A549 (cell line): ENCODE data around the gene RAD51B. TPM values are rescaled to one million over a fixed set of nuclear protein-coding genes. Genes with fewer than 3 reads are reported as not detected.

ENCODE experiments used
- ATAC-seq, 2 experiments: fragments of 200-7000 bp in 1 of 2; fragments of >200 bp in 1 of 2; cut with Nextera tagmentation in 1 of 2; cut with Tn5 transposase in 1 of 2; 3 replicates each; pipeline versions ENCODE4 v1.8.0 to v1.9.1; 2018 to 2020; ENCODE audit warnings: mild to moderate bottlenecking in 1 of 2, moderate library complexity in 1 of 2
- CTCF ChIA-PET: fragments of 300-600 bp; sonication (Branson Sonifier 250); formaldehyde crosslinking; extraction: SDS; loops from one replicate; lab custom pipeline; 2021; ENCODE audit warnings: antibody characterized with exemption, inconsistent platforms; lab: Yijun Ruan, JAX
- POLR2A ChIA-PET: fragments of 350-600 bp; formaldehyde crosslinking; extraction: SDS; loops from one replicate; lab custom pipeline; 2021; ENCODE audit warnings: antibody characterized with exemption, inconsistent platforms; lab: Yijun Ruan, JAX
- DNase-seq, 2 experiments: peaks; one replicate each; pipeline versions ENCODE4 v3.0.0 to v3.0.0-alpha.2; 2011 to 2016; ENCODE audit warnings: low read depth in 1 of 2, low spot score in 1 of 2
- FAIRE-seq: peaks from 2 replicates; lab custom pipeline; 2011; peaks lifted over from hg19 to GRCh38; lab: Jason Lieb, UNC
- H3K27ac ChIP-seq, 2 experiments: fragments of >200 bp; sonication (Bioruptor Twin); formaldehyde crosslinking; 3 replicates each; pipeline ENCODE4 v1.5.1; 2016 to 2017
- H3K4me1 ChIP-seq: fragments of >200 bp; sonication (Bioruptor Twin); formaldehyde crosslinking; 3 replicates; pipeline ENCODE4 v1.6.1; 2016
- H3K4me2 ChIP-seq: fragments of >200 bp; sonication (Bioruptor Twin); formaldehyde crosslinking; 3 replicates; pipeline ENCODE4 v1.6.1; 2016
- H3K4me3 ChIP-seq: fragments of >200 bp; sonication (Bioruptor Twin); formaldehyde crosslinking; 3 replicates; pipeline ENCODE4 v1.5.1; 2016
- H3K9me3 ChIP-seq: fragments of >200 bp; sonication (Bioruptor Twin); formaldehyde crosslinking; 3 replicates; pipeline ENCODE4 v1.6.1; 2016
- CBX8 ChIP-seq: fragments of 200-600 bp; sonication (generic); IDR thresholded peaks from 2 replicates; pipeline ENCODE4 v1.6.1; 2016
- CHD2 ChIP-seq: fragments of 150-350 bp; IDR thresholded peaks from 2 replicates; pipeline ENCODE4 v1.6.1; 2014; ENCODE audit warnings: low read length; ENCODE audit not compliant: partially characterized antibody
- EHMT2 ChIP-seq: fragments of 200-600 bp; sonication (generic); IDR thresholded peaks from 2 replicates; pipeline ENCODE4 v1.6.1; 2016; ENCODE audit warnings: antibody characterized with exemption, low read depth, mild to moderate bottlenecking, moderate library complexity
- FOSB ChIP-seq: fragments of 250-450 bp; sonication (Bioruptor Pico); IDR thresholded peaks from 2 replicates; pipeline ENCODE4 v1.5.0; 2020; ENCODE audit warnings: mild to moderate bottlenecking, moderate library complexity
- GATA3 ChIP-seq: IDR thresholded peaks from 2 replicates; pipeline ENCODE4 v1.6.1; 2012; ENCODE audit warnings: borderline replicate concordance
- HEYL ChIP-seq: fragments of 250-450 bp; sonication (Bioruptor Pico); IDR thresholded peaks from 2 replicates; pipeline ENCODE4 v1.8.0; 2021; ENCODE audit warnings: mild to moderate bottlenecking, moderate library complexity
- HOXB13 ChIP-seq: fragments of 250-450 bp; sonication (Bioruptor Pico); IDR thresholded peaks from 2 replicates; pipeline ENCODE4 v1.5.0; 2020; ENCODE audit warnings: low read depth, mild to moderate bottlenecking, moderate library complexity
- HOXB5 ChIP-seq: fragments of 250-450 bp; sonication (Bioruptor Pico); IDR thresholded peaks from 2 replicates; pipeline ENCODE4 v1.5.0; 2020; ENCODE audit warnings: mild to moderate bottlenecking, moderate library complexity
- KDM1A ChIP-seq: fragments of 200-600 bp; sonication (generic); IDR thresholded peaks from 2 replicates; pipeline ENCODE4 v1.6.1; 2016; ENCODE audit warnings: low read depth, mild to moderate bottlenecking
- MAFK ChIP-seq: fragments of 450-650 bp; IDR thresholded peaks from 2 replicates; pipeline ENCODE4 v1.6.1; 2014; ENCODE audit not compliant: partially characterized antibody
- PHF8 ChIP-seq: fragments of 200-600 bp; sonication (generic); IDR thresholded peaks from 2 replicates; pipeline ENCODE4 v1.6.1; 2016; ENCODE audit warnings: low read depth, mild to moderate bottlenecking, antibody characterized with exemption, moderate library complexity, borderline replicate concordance
- POLR2A ChIP-seq: IDR thresholded peaks from 2 replicates; pipeline ENCODE4 v1.6.1; 2012; ENCODE audit warnings: mild to moderate bottlenecking, low read length
- POLR2AphosphoS2 ChIP-seq: conservative IDR thresholded peaks from 2 replicates; pipeline ENCODE4 v1.6.1; 2012; ENCODE audit warnings: low read length, improper control_type of control experiment, inconsistent platforms
- RARB ChIP-seq: fragments of 250-450 bp; sonication (Bioruptor Pico); IDR thresholded peaks from 2 replicates; pipeline ENCODE4 v1.8.0; 2021; ENCODE audit warnings: mild to moderate bottlenecking, moderate library complexity
- TFCP2L1 ChIP-seq: fragments of 250-450 bp; sonication (Bioruptor Pico); IDR thresholded peaks from 2 replicates; pipeline ENCODE4 v1.5.0; 2021; ENCODE audit warnings: mild to moderate bottlenecking
- TP53 ChIP-seq: fragments of 250-450 bp; sonication (Bioruptor Pico); IDR thresholded peaks from 2 replicates; pipeline ENCODE4 v1.5.0; 2021; ENCODE audit warnings: mild to moderate bottlenecking, moderate library complexity
- ZC3H11A ChIP-seq: fragments of 450-650 bp; IDR thresholded peaks from 2 replicates; pipeline ENCODE4 v1.6.1; 2014; ENCODE audit warnings: antibody characterized with exemption, mild to moderate bottlenecking
- ZFP36 ChIP-seq: fragments of 450-650 bp; IDR thresholded peaks from 2 replicates; pipeline ENCODE4 v1.6.1; 2014; ENCODE audit warnings: borderline replicate concordance; ENCODE audit not compliant: partially characterized antibody
- WGBS: methylation state at CpG from one replicate; pipeline ENCODE4 v1.1.6; 2017; ENCODE audit errors: missing lambda C conversion rate; 5-methylcytosine and 5-hydroxymethylcytosine counted together
- polyA plus RNA-seq, 4 experiments: library from polyadenylated mRNA; depleted of rRNA in 3 of 4; stranded (reverse); fragments of >200 nt; fragmentation: RNase III in 1 of 4; extraction: RNeasy Plus Mini Kit Qiagen cat#74134 plus additional on column Dnase treatment in 1 of 4; gene quantifications; 2 replicates in 3 of 4; 3 replicates in 1 of 4; pipeline ENCODE4 v1.2.3, GENCODE V29; 2011 to 2017
- TF ChIP-seq, protein P1 (sequence below): fragments of 250-450 bp; sonication (Bioruptor Pico); IDR thresholded peaks from 2 replicates; pipeline ENCODE4 v1.5.0; 2021; ENCODE audit warnings: mild to moderate bottlenecking, moderate library complexity, borderline replicate concordance
- TF ChIP-seq, protein P2 (sequence below): fragments of 200-600 bp; sonication (generic); IDR thresholded peaks from 2 replicates; pipeline ENCODE4 v1.6.1; 2016; ENCODE audit warnings: antibody characterized with exemption, mild to moderate bottlenecking, moderate library complexity
- TF ChIP-seq, protein P3 (sequence below): fragments of >200 bp; sonication (Bioruptor Twin); formaldehyde crosslinking; IDR thresholded peaks from 2 replicates; pipeline ENCODE4 v1.6.1; 2016

RAD51B gene
- polyA plus RNA-seq, 2 of the 4 experiments (the other 2 are of a cell fraction) = 7.2 to 10.8 TPM

DNA sequence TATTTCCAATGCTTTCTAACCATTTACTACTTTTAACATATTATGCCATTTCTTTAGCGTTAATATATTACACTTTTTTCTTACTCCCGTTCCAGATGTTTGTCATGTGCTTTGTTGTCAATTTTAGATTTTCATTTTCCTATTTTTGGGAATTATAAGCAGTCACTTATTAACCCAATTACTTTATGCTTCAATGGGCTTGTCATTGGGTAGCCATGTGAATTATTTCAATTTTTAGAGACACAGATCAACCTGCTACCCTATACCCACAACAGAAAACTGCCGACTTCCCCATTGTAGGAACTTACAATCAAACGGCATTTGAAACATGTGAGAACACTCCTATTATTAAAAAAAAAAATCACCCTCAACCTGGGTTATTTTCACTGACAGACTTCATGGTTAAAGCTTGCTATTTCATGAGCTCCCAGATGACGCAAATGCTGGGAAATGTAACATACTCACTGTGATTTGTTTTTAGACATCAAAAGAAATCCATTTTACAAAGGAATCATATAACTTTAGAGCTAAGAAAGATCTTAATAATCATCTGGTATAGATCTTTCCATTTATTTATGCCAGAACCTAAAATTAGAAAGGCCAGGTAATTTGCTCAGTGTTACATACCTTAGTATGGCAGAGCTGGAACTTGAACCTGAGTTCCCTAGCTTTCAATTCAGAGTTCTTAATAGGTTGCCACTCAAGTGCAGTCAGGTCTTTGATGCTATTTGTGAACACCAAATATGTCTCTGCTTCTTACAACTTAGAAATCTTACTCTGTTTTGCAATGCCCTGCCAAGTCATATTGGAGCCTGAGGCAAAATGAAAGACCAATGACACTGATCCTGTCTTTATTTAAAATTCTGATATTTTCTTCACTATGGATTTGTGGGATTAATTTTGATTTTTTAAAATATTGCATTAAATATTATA, 340.4 kb downstream of the RAD51B start:
- Histone ChIP-seq H3K4me2 (no peak overlapping the region), H3K9me3 (no peaks in the 10 kb centered on the region), H3K4me1 (peaks cover 37% of the 10 kb centered on the region), H3K4me3 (no peak overlapping the region), H3K27ac (peak overlapping the region; percentile 11 to 45; a peak in 3 of 6 replicates)
- TF ChIP-seq, protein P1, sequence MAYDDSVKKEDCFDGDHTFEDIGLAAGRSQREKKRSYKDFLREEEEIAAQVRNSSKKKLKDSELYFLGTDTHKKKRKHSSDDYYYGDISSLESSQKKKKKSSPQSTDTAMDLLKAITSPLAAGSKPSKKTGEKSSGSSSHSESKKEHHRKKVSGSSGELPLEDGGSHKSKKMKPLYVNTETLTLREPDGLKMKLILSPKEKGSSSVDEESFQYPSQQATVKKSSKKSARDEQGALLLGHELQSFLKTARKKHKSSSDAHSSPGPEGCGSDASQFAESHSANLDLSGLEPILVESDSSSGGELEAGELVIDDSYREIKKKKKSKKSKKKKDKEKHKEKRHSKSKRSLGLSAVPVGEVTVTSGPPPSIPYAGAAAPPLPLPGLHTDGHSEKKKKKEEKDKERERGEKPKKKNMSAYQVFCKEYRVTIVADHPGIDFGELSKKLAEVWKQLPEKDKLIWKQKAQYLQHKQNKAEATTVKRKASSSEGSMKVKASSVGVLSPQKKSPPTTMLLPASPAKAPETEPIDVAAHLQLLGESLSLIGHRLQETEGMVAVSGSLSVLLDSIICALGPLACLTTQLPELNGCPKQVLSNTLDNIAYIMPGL (CRISPR knock-in tag) = no peak
- no peak for TF ChIP-seq PHF8
- TF ChIP-seq HOXB13 (CRISPR knock-in tag) = no peak
- no peak for TF ChIP-seq CHD2
- TF ChIP-seq CBX8 = no peak
- TF ChIP-seq, protein P2, sequence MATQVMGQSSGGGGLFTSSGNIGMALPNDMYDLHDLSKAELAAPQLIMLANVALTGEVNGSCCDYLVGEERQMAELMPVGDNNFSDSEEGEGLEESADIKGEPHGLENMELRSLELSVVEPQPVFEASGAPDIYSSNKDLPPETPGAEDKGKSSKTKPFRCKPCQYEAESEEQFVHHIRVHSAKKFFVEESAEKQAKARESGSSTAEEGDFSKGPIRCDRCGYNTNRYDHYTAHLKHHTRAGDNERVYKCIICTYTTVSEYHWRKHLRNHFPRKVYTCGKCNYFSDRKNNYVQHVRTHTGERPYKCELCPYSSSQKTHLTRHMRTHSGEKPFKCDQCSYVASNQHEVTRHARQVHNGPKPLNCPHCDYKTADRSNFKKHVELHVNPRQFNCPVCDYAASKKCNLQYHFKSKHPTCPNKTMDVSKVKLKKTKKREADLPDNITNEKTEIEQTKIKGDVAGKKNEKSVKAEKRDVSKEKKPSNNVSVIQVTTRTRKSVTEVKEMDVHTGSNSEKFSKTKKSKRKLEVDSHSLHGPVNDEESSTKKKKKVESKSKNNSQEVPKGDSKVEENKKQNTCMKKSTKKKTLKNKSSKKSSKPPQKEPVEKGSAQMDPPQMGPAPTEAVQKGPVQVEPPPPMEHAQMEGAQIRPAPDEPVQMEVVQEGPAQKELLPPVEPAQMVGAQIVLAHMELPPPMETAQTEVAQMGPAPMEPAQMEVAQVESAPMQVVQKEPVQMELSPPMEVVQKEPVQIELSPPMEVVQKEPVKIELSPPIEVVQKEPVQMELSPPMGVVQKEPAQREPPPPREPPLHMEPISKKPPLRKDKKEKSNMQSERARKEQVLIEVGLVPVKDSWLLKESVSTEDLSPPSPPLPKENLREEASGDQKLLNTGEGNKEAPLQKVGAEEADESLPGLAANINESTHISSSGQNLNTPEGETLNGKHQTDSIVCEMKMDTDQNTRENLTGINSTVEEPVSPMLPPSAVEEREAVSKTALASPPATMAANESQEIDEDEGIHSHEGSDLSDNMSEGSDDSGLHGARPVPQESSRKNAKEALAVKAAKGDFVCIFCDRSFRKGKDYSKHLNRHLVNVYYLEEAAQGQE = no peak
- ChIA-PET CTCF (interaction anchor here (0.9 to 1.7 kb wide), 7 partner anchors 9 to 684 kb away, joined by 3 to 4 read pairs (median 3); no protein-coding TSS in a partner anchor), POLR2A (no interaction called here)
- DNase-seq (no peak), ATAC-seq (no peak), FAIRE-seq (no peak)
- WGBS = 93% methylated on average over 5 of the region's 5 CpGs

DNA sequence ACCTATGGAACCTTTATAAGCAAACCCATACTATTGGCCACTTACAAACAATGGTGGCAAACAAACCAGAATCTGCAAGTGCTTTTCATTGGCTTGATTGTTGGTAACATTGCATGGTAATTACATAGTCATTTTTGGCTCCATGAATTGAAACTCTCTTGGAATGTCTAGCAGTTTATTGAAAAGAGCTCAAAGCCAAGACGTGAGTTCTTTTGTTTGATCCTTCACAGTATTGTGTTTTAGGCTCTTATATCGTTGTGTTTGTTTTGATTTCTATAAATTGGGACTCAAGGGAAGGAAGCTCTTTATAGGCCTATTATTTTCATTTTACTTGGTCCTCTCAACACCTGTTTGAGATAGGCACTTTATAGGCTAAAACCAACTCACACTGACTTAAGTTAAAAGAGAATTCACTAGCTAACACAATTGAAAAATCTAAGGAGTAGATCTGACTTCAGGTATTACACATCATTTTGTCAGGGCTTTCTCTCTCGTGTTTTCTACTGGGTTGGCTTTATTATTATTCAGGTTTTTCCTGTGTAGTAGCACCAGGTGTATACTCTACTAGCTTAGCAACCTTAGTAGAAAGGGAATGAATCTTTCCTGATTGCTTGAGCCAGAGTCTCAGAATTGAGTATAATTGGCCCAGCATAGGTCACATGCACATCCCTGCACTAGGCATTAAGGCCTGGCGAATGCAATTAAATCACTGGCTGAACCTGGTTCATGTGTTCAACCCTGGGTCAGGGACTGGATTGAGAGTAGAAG, 341.4 kb downstream of the RAD51B start:
- no peak for FAIRE-seq
- Histone ChIP-seq H3K4me2 (no peak overlapping the region), H3K4me3 (no peak overlapping the region), H3K27ac (peak overlapping the region in 1 of 2 experiments; percentile 45; a peak in 4 of 6 replicates), H3K4me1 (peaks cover 44% of the 10 kb centered on the region), H3K9me3 (no peaks in the 10 kb centered on the region)
- ChIA-PET CTCF (interaction anchor here (1.0 to 1.7 kb wide), 4 partner anchors 18 to 683 kb away, joined by 3 to 4 read pairs (median 3); no protein-coding TSS in a partner anchor), POLR2A (no interaction called here)
- DNase-seq = no peak
- TF ChIP-seq KDM1A = no peak
- no peak for TF ChIP-seq MAFK
- no peak for TF ChIP-seq EHMT2
- TF ChIP-seq HEYL = no peak
- TF ChIP-seq, protein P3, sequence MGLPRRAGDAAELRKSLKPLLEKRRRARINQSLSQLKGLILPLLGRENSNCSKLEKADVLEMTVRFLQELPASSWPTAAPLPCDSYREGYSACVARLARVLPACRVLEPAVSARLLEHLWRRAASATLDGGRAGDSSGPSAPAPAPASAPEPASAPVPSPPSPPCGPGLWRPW = no peak
- no peak for TF ChIP-seq FOSB
- no peak for TF ChIP-seq GATA3
- no peak for TF ChIP-seq HOXB5 (CRISPR knock-in tag)
- no peak for TF ChIP-seq RARB (CRISPR knock-in tag)
- no peak for TF ChIP-seq TFCP2L1
- no peak for TF ChIP-seq TP53 (CRISPR knock-in tag)
- TF ChIP-seq, protein P1 (CRISPR knock-in tag) = no peak
- no peak for TF ChIP-seq POLR2AphosphoS2
- no peak for TF ChIP-seq POLR2A
- TF ChIP-seq ZFP36 = no peak
- no peak for TF ChIP-seq ZC3H11A
- no peak for ATAC-seq
- 92% methylated on average over 4 of the region's 4 CpGs for WGBS
